NB4 (cell line): ENCODE data around the gene PHC3.

Experiments used
- CTCF ChIP-seq: IDR thresholded peaks from one replicate; pipeline ENCODE4 v1.5.1; 2012; ENCODE audit warnings: low read depth, low read length
- MYC ChIP-seq: IDR thresholded peaks from 2 replicates; pipeline ENCODE4 v1.6.1; 2011; ENCODE audit warnings: low read depth, low read length
- POLR2A ChIP-seq: IDR thresholded peaks from 2 replicates; pipeline ENCODE4 v1.6.1; 2011; ENCODE audit warnings: mild to moderate bottlenecking; ENCODE audit not compliant: insufficient read length; ENCODE audit errors: extremely low read depth
- TF ChIP-seq, protein P1 (sequence below): IDR thresholded peaks from 2 replicates; pipeline ENCODE4 v1.6.1; 2011; ENCODE audit warnings: low read depth, low read length

DNA sequence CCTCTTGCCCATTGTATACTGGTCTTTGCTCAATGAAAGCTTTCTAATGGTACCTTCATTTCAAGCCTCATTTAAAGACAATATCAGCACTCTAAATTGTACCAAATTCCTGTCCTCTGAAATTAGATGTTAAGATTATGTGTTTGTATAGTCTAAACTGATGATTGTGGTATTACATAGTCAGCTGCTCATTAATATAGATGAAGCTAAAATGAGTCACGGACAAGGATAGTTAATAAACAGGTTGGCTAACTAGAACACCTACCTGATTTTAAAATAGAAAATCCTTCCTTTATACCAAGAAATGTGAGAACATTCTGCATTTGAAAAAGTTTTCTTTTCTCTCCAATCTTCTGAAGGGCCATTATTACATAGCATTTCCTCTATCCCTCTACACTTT, 43.6 kb upstream of the PHC3 start:
- TF ChIP-seq CTCF (no peak), POLR2A (no peak), MYC (no peak)
- TF ChIP-seq, protein P1, sequence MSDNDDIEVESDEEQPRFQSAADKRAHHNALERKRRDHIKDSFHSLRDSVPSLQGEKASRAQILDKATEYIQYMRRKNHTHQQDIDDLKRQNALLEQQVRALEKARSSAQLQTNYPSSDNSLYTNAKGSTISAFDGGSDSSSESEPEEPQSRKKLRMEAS, result no peak
